HepG2 (cell line): Measurements from ENCODE around the gene PIAS1. TPM values are rescaled to one million over a fixed set of nuclear protein-coding genes. Genes with fewer than 3 reads are reported as not detected.

Source experiments
- ARNT2 ChIP-seq: sonication (generic); formaldehyde crosslinking; IDR thresholded peaks from 2 replicates; pipeline ENCODE4 v1.8.0; 2022; ENCODE audit warnings: mild to moderate bottlenecking, low read depth, missing genetic modification reagents, moderate library complexity
- CBX1 ChIP-seq: IDR thresholded peaks from one replicate; pipeline ENCODE4 v1.6.1; 2016; ENCODE audit warnings: antibody characterized with exemption, low read depth
- DPF2 ChIP-seq: sonication (generic); formaldehyde crosslinking; IDR thresholded peaks from 2 replicates; pipeline ENCODE4 v1.4.0; 2020; ENCODE audit warnings: mild to moderate bottlenecking, low read depth, missing genetic modification reagents, borderline replicate concordance
- MAFG ChIP-seq: sonication (generic); formaldehyde crosslinking; IDR thresholded peaks from 2 replicates; pipeline ENCODE4 v1.5.1; 2020; ENCODE audit warnings: mild to moderate bottlenecking, missing genetic modification reagents
- WIZ ChIP-seq: sonication (generic); formaldehyde crosslinking; IDR thresholded peaks from 2 replicates; pipeline ENCODE4 v1.5.1; 2020; ENCODE audit warnings: mild to moderate bottlenecking, missing genetic modification reagents
- ZEB1 ChIP-seq: IDR thresholded peaks from 2 replicates; pipeline ENCODE4 v1.6.1; 2012; ENCODE audit warnings: mild to moderate bottlenecking, low read depth, inconsistent platforms; ENCODE audit not compliant: insufficient replicate concordance
- ZNF17 ChIP-seq: sonication (generic); formaldehyde crosslinking; IDR thresholded peaks from 2 replicates; pipeline ENCODE4 v1.5.0; 2020; ENCODE audit warnings: mild to moderate bottlenecking, missing genetic modification reagents
- ZNF317 ChIP-seq: sonication (generic); formaldehyde crosslinking; IDR thresholded peaks from 2 replicates; pipeline ENCODE4 v1.5.0; 2020; ENCODE audit warnings: mild to moderate bottlenecking, missing genetic modification reagents
- ZNF451 ChIP-seq: sonication (generic); formaldehyde crosslinking; IDR thresholded peaks from 2 replicates; pipeline ENCODE4 v1.5.0; 2020; ENCODE audit warnings: mild to moderate bottlenecking, missing genetic modification reagents
- ZNF563 ChIP-seq: sonication (generic); formaldehyde crosslinking; IDR thresholded peaks from 2 replicates; pipeline ENCODE4 v1.8.0; 2022; ENCODE audit warnings: mild to moderate bottlenecking, moderate library complexity, missing genetic modification reagents
- ZNF737 ChIP-seq: sonication (generic); formaldehyde crosslinking; IDR thresholded peaks from 2 replicates; pipeline ENCODE4 v1.5.0; 2020; ENCODE audit warnings: missing genetic modification reagents, mild to moderate bottlenecking, borderline replicate concordance
- ZSCAN31 ChIP-seq: sonication (generic); formaldehyde crosslinking; IDR thresholded peaks from 2 replicates; pipeline ENCODE4 v1.5.0; 2020; ENCODE audit warnings: low read depth, mild to moderate bottlenecking, missing genetic modification reagents
- polyA plus RNA-seq, 8 experiments: library from polyadenylated mRNA; depleted of rRNA in 3 of 8; stranded (reverse) in 7 of 8; unstranded in 1 of 8; fragments of >200 nt; fragmentation: Illumina TruSeq in 4 of 8; extraction: Trizol in 4 of 8; gene quantifications; 2 replicates each; pipeline versions ENCODE4 v1.2.1 to v1.2.3, GENCODE V29; 2011 to 2016; ENCODE audit warnings: low read depth in 4 of 8, missing spikeins in 1 of 8, mixed read lengths in 1 of 8; ENCODE audit not compliant: insufficient read depth in 1 of 8
- total RNA-seq, 5 experiments: library from RNA; depleted of rRNA; stranded (reverse); fragments of >200 nt; fragmentation: Illumina TruSeq; extraction: Trizol; gene quantifications; 2 replicates each; pipeline ENCODE4 v1.2.3, GENCODE V29; 2016; ENCODE audit warnings: low read depth in 1 of 5
- TF ChIP-seq, protein P1 (sequence below): sonication (generic); formaldehyde crosslinking; IDR thresholded peaks from 2 replicates; pipeline ENCODE4 v1.4.0; 2020; ENCODE audit warnings: mild to moderate bottlenecking, missing genetic modification reagents
- TF ChIP-seq, protein P2 (sequence below): sonication (generic); formaldehyde crosslinking; IDR thresholded peaks from 2 replicates; pipeline ENCODE4; 2020; ENCODE audit warnings: missing genetic modification reagents, mild to moderate bottlenecking, borderline replicate concordance
- TF ChIP-seq, protein P3 (sequence below): sonication (generic); formaldehyde crosslinking; IDR thresholded peaks from 2 replicates; pipeline ENCODE4 v1.4.0; 2020; ENCODE audit warnings: mild to moderate bottlenecking, missing genetic modification reagents
- TF ChIP-seq, protein P4 (sequence below): sonication (generic); formaldehyde crosslinking; IDR thresholded peaks from 2 replicates; pipeline ENCODE4 v1.8.0; 2022; ENCODE audit warnings: missing genetic modification reagents, mild to moderate bottlenecking, moderate library complexity, borderline replicate concordance

The PIAS1 gene
- total and polyA plus RNA-seq, 2 of the 13 experiments (the other 11 are each of a cell fraction or from before 2014, with no cell fraction given): 20.7 to 33.7 TPM

DNA sequence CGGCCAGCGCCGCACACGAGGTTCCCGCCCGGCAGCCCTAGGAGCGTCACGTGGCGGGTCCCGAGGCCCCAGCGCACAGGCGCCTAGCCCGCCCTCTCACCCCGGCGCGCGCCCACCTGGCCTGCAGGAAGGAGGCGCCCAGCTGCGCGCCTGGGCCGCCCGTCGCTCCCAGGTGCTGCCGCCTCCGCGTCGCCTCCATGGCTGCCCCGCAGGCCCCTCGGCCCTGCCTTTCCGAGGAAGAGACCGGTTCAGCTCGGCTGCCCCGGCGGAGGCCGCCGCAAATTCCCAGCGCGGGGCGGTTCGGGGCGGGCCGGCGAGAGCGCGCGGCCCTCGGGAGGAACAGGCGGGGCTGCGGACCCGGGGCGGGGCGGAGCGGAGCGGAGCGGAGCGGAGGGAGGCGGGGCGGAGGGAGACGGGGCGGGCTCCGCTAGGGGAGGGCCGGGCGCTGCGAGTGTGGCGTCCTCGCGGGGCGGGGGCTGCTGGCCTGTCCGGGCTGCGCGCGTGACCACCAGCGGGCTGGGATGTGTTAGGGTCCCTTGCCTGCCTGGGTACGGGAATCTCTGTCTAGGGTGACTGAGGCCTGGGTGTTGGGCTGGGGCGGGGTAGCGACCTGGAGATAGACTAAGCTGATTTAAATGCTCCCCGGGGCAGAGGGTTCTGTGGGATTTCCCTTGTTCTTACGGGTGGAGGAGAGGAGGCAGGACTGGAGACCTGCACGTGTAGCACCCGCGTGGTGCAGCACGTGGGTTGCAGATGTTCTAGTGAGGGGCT lies 175.5 kb downstream of the PIAS1 start, which contains the start of gene CLN6 (continued):
- TF ChIP-seq, protein P1, sequence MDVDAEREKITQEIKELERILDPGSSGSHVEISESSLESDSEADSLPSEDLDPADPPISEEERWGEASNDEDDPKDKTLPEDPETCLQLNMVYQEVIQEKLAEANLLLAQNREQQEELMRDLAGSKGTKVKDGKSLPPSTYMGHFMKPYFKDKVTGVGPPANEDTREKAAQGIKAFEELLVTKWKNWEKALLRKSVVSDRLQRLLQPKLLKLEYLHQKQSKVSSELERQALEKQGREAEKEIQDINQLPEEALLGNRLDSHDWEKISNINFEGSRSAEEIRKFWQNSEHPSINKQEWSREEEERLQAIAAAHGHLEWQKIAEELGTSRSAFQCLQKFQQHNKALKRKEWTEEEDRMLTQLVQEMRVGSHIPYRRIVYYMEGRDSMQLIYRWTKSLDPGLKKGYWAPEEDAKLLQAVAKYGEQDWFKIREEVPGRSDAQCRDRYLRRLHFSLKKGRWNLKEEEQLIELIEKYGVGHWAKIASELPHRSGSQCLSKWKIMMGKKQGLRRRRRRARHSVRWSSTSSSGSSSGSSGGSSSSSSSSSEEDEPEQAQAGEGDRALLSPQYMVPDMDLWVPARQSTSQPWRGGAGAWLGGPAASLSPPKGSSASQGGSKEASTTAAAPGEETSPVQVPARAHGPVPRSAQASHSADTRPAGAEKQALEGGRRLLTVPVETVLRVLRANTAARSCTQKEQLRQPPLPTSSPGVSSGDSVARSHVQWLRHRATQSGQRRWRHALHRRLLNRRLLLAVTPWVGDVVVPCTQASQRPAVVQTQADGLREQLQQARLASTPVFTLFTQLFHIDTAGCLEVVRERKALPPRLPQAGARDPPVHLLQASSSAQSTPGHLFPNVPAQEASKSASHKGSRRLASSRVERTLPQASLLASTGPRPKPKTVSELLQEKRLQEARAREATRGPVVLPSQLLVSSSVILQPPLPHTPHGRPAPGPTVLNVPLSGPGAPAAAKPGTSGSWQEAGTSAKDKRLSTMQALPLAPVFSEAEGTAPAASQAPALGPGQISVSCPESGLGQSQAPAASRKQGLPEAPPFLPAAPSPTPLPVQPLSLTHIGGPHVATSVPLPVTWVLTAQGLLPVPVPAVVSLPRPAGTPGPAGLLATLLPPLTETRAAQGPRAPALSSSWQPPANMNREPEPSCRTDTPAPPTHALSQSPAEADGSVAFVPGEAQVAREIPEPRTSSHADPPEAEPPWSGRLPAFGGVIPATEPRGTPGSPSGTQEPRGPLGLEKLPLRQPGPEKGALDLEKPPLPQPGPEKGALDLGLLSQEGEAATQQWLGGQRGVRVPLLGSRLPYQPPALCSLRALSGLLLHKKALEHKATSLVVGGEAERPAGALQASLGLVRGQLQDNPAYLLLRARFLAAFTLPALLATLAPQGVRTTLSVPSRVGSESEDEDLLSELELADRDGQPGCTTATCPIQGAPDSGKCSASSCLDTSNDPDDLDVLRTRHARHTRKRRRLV (CRISPR knock-in tag): no peak
- TF ChIP-seq ZNF17 (CRISPR knock-in tag) (no peak), ARNT2 (CRISPR knock-in tag) (peak; percentile 92), ZEB1 (no peak), ZNF737 (CRISPR knock-in tag) (no peak), ZNF317 (peak; percentile 28; the same call in 1 of the 2 replicates), DPF2 (CRISPR knock-in tag) (no peak), ZNF563 (peak; percentile 93), WIZ (CRISPR knock-in tag) (no peak), MAFG (CRISPR knock-in tag) (no peak), CBX1 (no peak), ZNF451 (CRISPR knock-in tag) (peak; percentile 86; the same call in 1 of the 2 replicates), ZSCAN31 (CRISPR knock-in tag) (peak; percentile 98)
- TF ChIP-seq, protein P2, sequence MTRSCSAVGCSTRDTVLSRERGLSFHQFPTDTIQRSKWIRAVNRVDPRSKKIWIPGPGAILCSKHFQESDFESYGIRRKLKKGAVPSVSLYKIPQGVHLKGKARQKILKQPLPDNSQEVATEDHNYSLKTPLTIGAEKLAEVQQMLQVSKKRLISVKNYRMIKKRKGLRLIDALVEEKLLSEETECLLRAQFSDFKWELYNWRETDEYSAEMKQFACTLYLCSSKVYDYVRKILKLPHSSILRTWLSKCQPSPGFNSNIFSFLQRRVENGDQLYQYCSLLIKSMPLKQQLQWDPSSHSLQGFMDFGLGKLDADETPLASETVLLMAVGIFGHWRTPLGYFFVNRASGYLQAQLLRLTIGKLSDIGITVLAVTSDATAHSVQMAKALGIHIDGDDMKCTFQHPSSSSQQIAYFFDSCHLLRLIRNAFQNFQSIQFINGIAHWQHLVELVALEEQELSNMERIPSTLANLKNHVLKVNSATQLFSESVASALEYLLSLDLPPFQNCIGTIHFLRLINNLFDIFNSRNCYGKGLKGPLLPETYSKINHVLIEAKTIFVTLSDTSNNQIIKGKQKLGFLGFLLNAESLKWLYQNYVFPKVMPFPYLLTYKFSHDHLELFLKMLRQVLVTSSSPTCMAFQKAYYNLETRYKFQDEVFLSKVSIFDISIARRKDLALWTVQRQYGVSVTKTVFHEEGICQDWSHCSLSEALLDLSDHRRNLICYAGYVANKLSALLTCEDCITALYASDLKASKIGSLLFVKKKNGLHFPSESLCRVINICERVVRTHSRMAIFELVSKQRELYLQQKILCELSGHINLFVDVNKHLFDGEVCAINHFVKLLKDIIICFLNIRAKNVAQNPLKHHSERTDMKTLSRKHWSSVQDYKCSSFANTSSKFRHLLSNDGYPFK (CRISPR knock-in tag): peak; percentile 44
- TF ChIP-seq, protein P3, sequence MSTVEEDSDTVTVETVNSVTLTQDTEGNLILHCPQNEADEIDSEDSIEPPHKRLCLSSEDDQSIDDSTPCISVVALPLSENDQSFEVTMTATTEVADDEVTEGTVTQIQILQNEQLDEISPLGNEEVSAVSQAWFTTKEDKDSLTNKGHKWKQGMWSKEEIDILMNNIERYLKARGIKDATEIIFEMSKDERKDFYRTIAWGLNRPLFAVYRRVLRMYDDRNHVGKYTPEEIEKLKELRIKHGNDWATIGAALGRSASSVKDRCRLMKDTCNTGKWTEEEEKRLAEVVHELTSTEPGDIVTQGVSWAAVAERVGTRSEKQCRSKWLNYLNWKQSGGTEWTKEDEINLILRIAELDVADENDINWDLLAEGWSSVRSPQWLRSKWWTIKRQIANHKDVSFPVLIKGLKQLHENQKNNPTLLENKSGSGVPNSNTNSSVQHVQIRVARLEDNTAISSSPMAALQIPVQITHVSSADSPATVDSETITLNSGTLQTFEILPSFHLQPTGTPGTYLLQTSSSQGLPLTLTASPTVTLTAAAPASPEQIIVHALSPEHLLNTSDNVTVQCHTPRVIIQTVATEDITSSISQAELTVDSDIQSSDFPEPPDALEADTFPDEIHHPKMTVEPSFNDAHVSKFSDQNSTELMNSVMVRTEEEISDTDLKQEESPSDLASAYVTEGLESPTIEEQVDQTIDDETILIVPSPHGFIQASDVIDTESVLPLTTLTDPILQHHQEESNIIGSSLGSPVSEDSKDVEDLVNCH (CRISPR knock-in tag): peak; percentile 55; the same call in 1 of the 2 replicates
- TF ChIP-seq, protein P4, sequence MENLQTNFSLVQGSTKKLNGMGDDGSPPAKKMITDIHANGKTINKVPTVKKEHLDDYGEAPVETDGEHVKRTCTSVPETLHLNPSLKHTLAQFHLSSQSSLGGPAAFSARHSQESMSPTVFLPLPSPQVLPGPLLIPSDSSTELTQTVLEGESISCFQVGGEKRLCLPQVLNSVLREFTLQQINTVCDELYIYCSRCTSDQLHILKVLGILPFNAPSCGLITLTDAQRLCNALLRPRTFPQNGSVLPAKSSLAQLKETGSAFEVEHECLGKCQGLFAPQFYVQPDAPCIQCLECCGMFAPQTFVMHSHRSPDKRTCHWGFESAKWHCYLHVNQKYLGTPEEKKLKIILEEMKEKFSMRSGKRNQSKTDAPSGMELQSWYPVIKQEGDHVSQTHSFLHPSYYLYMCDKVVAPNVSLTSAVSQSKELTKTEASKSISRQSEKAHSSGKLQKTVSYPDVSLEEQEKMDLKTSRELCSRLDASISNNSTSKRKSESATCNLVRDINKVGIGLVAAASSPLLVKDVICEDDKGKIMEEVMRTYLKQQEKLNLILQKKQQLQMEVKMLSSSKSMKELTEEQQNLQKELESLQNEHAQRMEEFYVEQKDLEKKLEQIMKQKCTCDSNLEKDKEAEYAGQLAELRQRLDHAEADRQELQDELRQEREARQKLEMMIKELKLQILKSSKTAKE: peak; percentile 4; the same call in 1 of the 2 replicates
